Measurements from ENCODE around the gene BRD7.
A peak's percentile ranks its signal among the peaks of the same experiment; 100 is the strongest.

The BRD7 gene

GRCh38 chr16:50390371-50390771 lies 21.6 kb upstream of the BRD7 start:
- DNase-seq (ENCODE audit: insufficient read length, low spot score) (no peak), FAIRE-seq (no peak)

DNA sequence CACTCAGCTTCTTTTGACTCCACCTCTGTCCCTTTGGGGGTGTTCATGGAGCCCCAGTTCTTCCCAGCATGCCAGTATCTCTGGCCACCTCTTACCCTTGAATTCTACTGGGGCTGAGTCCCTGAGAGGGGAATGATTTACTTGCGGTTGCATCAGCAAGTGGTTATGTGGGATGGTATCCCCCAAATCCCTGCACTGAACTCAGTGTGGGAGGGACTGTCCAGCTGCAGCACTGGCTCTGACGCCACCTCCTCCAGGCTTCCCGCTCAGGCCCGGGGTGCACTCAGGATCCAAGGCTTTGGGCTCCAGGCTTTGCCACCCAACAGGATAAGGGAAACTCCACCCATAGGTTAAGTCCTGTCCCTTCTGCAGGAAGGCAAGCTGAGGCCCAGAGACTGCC lies 21.1 kb upstream of the BRD7 start:
- FAIRE-seq (no peak), DNase-seq (ENCODE audit: insufficient read length, low spot score) (no peak)

GRCh38 chr16:50388496-50388895 lies 19.7 kb upstream of the BRD7 start:
- FAIRE-seq: no peak
- no peak for DNase-seq (ENCODE audit: insufficient read length, low spot score)

DNA sequence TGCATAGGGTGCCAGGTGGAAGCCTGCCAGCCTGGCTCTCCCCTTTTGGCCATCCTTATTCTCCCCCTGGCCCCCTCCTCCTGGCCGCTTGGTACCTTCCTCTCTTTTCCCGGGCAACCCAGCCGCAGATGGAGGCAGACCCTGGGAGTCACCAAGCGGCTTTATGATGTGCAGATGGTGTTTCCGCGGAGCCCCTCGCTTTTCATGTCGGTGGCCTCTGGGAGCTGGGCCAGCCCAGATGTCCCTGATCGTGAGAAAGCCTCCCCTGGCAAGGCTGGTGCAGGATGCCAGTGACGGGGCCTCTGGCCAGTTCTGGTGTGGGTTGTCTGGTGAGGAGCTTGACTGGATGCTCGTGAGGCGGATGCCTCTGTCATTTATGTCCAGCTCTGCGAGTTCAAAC lies 18.0 kb upstream of the BRD7 start:
- DNase-seq (ENCODE audit: insufficient read length, low spot score) (no peak), FAIRE-seq (no peak)

- no peak for DNase-seq (ENCODE audit: insufficient read length, low spot score)
These were observed 17.4 kb upstream of the BRD7 start for GRCh38 chr16:50386139-50386538.

DNA sequence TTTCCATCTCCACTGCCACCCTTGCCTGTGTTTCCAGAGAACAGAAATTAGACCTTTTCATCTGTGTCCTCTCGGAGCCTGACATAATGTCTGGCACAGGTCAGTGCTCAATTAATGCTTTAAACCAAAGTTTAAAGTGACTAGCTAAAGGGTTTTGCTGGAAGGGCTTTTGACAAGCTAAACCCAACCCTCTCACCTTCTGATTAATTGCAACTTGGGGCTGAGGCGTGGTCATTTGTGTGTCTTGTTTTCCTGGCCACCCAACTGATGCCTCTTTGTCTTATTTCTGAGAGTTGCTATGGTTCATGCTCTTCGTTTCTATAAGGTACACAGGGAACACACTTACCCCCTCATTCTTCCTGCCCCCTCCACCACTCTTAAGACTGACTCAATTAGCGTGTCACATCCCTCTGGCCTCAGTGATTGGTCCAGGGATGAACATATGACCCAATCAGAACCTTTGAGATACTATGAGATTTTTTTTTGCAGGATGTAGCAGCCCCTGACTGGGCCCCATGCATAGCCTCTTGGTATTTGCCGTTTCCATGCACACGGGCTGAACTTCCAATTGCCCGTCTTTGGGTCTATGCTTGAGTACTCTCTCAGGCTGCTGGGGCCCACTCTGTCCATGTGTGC lies 15.8 kb upstream of the BRD7 start:
- DNase-seq (ENCODE audit: insufficient read length, low spot score) (no peak), FAIRE-seq (no peak)

More at GRCh38 chr16:50386139-50386538, 17.4 kb upstream of the BRD7 start:
- FAIRE-seq: no peak

GRCh38 chr16:50381679-50382440 lies 13.1 kb upstream of the BRD7 start:
- FAIRE-seq (no peak), DNase-seq (ENCODE audit: insufficient read length, low spot score) (no peak)

GRCh38 chr16:50378417-50378816 lies 9.6 kb upstream of the BRD7 start:
- no peak for FAIRE-seq
- no peak for DNase-seq (ENCODE audit: insufficient read length, low spot score)

GRCh38 chr16:50377001-50377400 lies 8.2 kb upstream of the BRD7 start:
- FAIRE-seq: no peak
- DNase-seq (ENCODE audit: insufficient read length, low spot score): no peak

DNA sequence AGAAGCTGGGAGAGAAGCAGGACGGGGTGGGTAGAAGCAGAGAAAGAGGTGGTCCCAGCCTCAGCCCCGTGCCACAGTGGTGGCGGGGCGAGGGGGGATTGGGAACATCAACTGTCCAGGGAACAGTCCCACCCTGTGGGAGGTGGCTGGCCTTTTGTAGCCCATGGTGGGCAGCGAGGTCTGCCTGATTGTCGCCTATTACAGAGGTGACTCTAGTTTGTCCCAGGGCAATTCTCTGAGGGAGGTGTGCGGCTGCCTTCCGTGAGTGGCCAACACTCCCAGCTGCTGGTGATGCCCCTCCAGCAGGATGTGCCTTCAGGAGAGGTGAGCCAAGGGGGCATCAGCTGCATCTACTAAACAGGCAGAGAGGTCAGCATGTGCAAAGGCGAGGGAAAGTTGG lies 5.0 kb upstream of the BRD7 start:
- DNase-seq (ENCODE audit: insufficient read length, low spot score) (no peak), FAIRE-seq (no peak)

DNA sequence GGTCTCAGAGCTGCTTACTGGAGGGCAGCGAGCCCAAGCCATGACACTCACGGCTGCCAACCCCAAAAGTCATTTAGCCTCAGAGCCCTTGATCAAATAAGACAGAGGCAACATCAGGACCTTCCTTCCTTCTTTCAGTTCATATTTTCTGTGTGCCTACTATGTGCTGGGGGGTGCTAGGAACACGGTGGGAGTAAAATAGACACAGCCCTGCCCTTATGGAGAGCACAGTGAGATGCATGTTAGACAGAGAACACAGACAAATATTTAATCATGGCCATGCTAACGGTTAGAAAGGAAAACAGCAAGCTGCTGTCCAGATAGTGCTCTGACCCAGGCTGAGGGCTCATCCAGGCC lies 4.5 kb upstream of the BRD7 start:
- DNase-seq (ENCODE audit: insufficient read length, low spot score): no peak
- FAIRE-seq: no peak

- no peak for FAIRE-seq
- no peak for DNase-seq (ENCODE audit: insufficient read length, low spot score)
These were observed 4.0 kb upstream of the BRD7 start for GRCh38 chr16:50372611-50373344.

- no peak for DNase-seq (ENCODE audit: insufficient read length, low spot score)
- FAIRE-seq: no peak
These were observed 3.3 kb upstream of the BRD7 start for GRCh38 chr16:50371936-50372595.

DNA sequence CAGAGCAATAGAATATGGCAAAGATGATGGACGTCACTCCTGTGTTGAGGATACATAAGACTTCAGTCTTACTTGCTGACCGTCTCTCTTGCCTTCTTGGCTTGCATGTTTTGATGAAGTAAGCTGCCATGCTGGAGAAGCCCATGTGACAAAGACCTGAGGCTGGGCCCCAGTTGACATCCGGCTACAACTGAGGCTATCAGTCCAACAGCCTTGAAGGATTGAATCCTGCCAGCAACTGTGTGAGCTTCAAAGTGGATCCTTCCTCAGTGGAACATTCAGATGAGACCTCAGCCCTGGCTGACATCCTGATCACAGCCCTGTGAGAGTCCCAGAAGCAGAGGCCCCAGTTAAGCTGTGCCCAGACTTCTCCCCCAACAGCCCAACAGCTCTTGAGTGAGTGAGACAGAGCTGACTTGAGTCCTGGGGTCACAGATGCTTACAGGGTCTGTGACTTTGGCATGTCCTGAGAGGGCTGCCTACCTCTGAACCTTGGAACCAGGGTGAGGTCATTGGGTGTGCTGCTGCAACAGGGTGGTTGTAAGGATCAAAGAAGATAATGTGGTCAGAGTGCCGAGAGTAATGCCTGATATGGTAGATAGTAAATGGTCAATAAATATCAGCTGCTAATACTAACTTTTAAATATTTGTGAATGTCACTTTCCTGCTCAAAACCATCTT lies 2.4 kb upstream of the BRD7 start:
- DNase-seq (ENCODE audit: insufficient read length, low spot score) (no peak), FAIRE-seq (no peak)

GRCh38 chr16:50369133-50369804 lies 481 bp upstream of the BRD7 start:
- DNase-seq (ENCODE audit: insufficient read length, low spot score): no peak
- peak; percentile 56 for FAIRE-seq

DNA sequence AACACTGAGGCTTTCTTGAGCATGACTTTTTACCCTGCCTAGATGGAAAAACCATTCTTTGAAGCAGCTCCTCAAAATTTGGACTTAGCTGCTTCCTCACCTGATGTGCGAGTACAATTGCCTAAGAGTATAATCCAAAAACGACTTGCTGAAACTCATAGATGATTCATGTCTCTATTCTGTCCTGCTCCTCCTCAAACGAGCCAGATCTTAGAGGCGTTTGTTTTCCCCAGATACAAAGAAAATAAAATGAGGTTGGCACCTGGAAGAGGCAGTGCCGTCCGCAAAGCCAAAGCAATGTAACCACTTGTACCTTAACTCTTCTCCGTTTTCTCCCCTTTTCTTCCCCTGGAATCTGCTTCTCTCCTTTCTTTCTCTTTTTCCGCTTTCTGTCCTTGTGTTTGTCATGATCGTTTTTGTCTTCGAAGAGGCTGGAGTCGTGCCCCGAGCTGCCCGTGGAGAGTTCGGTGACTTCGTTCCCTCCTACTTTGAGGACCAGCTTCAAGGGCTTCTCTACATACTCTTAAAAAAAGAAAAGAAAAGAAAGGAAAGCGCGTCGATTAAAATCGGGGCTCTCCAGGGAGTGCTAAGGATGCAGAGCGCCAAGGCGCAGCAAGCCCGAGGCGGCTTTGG lies 895 bp downstream of the BRD7 start:
- FAIRE-seq (peak; percentile 47), DNase-seq (ENCODE audit: insufficient read length, low spot score) (no peak)

- no peak for DNase-seq (ENCODE audit: insufficient read length, low spot score)
- no peak for FAIRE-seq
These were observed 2.8 kb downstream of the BRD7 start for GRCh38 chr16:50365791-50366575.

DNA sequence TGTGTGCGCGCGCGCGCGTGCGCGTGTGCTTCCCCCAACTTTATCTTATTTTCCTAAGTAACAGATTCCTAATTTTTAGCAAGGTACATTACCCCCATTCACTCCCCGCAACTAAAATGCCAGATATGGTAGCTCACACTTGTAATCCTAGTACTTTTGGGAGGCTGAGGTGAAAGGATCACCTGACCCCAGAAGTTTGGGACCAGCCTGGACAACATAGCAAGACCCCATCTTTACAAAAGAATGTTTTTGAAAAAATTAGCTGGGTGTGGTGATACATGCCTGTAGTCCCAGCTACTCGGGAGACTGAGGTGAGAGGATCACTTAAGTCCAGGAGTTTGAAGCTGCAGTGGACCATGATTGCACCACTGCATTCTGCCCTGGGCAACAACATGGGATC lies 5.1 kb downstream of the BRD7 start:
- no peak for DNase-seq (ENCODE audit: insufficient read length, low spot score)
- FAIRE-seq: no peak

- DNase-seq (ENCODE audit: insufficient read length, low spot score): no peak
- FAIRE-seq: no peak
These were observed 8.0 kb downstream of the BRD7 start for GRCh38 chr16:50360779-50361178.
